ENCODE data around the gene MMP25.

MMP25 gene

DNA sequence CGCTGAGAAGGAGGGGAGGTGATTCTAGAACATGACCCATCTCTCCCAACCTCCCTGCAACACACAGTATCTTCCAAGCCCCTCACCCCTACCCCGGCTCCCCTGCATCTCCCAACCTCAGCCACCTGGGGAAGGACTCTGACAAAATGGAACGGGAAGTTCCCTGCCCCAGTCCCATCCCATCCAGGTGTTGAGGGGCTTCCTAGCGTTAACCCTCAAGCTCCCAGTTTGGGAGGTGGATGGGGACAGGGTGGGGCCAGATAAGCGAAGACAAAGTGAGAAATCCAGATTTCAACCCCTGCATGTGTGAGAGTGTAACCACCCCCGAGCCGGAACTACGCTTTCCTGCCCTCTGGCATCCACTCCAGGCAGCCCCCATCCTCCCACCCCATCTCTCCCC lies 50.9 kb downstream of the MMP25 start:
- DNase-seq: no peak

DNA sequence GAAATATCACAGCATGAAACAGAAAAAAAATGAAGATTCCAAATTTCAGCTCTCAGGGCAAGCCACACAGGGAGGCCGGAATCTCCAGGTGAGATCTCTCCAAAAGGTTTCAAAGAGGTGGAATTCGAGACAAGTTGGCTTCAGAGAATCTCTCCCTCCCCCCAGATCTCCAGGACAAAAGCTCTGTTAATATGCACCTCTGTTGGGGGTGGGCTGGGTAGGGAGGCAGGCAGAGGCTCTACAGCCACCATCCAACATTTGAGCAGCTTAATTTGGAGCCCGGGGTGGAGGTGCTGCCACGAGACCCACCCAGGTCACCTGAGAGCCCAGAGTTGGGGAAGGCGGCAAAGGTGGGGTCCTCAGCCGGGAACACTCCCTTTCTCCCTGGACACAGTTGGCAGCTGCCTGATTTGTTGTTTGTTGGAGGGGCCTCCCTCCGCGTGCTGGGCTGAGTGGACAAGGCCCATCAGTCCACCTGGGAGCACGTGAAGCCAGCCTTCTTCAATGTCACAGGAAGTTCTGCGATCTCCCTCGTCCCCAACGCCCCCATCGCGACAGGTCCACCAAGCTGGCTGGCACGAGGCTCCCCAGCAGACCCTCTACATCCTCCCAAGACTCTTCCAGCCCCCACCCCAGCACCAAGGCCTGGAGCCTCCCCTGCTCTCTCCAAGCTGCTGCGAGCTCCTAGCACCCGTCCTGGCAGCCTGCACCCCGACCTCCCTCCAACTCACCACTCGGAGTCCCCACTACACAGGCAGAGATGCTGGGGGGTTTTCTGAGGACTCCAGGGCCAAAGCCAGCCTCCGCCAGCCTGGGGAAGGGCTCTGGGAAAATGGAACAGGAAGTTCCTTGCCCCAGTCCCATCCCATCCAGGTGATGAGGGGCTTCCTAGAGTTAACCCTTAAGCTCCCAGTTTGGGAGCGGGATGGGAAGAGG lies 52.4 kb downstream of the MMP25 start, which contains the start of gene ZSCAN10:
Gene ZSCAN10 (minus strand): TSS at position 836 of the 936 bp plus-strand sequence. CDS start 6,357 bp downstream, outside the sequence.
- DNase-seq: no peak

DNA sequence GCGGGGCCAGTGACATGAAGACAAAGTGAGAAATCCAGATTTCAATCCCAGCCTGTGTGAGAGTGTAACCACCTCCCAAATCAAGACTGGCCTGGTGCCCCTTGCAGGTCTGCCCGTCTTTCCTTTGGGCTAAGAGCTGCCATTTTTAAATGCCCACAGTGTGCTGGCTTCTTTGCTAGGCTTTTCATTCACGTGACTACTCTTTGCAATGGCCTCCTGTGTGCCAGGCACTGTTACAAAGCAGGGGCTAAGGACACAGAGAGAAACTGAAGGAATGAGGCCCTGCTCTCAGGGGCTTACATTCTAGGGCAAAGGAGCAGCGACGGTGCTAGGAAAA lies 53.0 kb downstream of the MMP25 start:
- DNase-seq: no peak

DNA sequence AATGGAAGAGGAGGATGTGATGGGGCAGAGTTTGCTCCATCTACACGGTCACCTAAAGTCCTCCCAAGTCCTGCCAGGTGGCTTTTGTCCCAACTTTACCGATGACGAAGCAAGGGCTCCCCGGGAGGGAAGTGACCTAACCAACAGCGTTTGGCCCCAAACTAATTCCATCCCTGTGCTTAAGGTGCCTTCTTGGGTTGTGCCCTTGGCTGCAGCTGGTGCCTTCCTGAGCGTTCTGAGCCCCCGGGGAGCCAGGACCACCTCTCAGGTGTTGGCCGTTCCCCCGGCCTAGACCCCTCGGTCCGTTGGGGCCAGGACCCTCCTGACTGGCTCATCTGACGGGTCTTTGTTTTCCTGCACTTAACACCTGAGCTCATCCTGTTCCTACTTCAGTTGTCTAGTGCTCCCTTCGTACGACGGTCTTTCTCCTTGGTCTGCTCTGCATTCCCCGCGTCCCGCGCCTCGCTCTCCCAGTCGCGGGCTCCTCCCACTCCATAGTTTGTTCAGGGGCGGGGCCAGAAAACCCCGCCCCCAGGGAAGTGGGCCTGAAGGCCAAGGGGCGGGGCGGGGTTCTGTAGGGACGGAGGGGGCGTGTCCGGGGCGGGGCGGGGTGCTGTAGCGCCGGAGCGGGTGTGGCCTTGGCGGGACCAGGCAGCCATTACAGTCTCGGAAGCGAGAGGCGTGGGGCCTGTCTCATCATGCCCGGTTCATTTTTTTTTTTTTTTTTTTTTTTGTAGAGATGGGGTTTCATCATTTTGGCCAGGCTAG lies 53.6 kb downstream of the MMP25 start:
- peak; percentile 98 for DNase-seq

DNA sequence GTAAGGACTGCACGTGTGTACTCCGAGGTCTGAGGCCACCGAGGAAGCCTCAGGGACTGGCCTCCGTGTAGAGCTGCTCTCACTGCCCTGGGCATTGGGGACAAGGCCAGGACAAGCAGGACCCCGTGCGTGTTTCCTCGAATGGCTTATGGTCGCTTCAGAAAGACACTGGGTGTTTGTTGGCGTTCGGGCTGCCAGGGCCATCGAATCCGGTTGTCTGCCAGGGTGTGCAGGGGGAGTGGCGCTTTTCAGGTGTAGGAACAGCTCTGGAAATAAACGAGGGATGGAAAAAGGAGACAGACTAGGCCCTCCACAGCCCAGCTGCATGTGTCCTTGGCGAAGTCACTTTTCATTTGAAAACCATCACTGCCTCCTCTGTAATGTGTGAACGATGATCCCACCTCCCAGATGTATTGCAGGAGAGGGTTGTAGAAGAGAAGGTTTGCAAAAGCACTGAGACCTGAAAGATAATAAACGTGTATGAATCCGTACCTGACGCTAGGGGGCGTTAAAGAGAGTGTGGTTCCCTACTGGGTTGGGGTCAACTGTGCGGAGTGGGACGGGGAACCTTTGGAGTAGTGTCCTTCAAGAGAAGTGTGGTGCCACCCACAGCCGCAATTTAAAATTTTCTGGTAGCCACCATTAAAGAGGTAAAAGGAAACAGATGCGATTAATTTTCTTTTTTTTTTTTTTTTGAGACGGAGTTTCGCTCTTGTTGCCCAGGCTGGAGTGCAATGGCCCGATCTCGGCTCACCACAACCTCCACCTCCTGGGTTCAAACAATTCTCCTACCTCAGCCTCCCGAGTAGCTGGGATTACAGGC lies 54.9 kb downstream of the MMP25 start:
- DNase-seq: peak; percentile 40

DNA sequence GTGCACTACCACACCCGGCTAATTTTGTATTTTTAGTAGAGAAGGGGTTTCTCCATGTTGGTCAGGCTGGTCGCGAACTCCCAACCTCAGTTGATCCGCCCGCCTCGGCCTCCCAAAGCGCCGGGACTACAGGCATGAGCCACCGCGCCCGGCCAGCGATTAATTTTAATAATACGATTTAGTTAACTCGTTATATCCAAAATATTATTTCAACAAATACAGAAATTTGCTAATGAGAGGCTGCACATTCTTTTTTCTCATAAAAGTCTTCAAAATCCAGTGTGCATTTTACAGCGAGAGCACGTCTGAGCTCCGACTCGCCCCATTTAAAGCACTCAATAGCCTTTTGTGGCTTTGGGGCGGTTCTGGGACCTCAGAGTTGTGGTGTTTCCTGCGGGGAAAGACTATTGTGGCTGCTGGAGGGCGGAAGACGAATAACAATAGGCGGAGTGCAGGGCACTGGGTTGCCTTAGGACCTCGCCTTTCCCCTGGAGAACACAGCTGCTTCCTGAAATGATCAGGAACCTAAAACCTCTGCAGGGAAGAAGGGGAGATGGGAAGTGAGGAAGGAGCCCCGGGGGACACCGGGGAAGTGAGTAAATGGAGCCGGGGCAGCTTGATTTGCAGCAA lies 55.6 kb downstream of the MMP25 start:
- DNase-seq: no peak

DNA sequence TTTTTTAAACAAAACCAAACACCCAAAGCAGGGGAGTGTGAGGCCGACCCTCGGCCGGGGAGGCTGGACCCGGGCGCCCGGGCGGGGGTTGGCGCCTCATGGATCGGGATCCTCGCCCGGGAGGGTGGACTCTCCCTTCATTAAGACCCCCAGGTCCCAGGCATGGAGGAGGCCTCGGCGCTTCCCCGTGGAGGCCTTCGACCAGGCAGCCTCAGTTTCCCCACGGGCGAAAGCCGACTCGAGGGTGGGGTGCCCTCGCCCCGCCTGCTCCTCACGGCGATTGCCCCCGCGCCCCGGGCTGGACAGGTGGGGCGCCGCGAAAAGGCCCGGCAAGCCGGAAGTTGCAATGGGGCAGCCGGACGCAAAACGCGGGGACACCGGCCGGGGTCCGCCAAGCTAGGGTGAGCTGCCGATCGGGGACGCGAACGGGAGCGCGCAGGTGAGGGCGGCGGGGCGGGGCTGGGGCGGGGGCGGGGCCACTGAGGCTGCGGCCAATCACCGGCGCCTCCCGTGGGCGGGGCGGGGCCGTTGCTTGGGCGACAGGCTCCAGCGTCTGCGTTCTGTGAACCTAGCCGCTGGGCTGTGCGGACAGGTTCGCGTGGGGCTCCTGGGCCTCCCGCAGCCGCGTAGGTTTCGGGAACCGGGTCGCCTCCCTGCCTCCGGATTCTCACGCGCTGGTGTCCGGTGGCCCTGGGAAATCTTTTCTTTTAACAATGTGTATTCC lies 60.0 kb downstream of the MMP25 start:
- DNase-seq: peak; percentile 97
